WTC11 (cell line): ENCODE data around the gene ANAPC13. TPM values are rescaled to one million over a fixed set of nuclear protein-coding genes. Genes with fewer than 3 reads are reported as not detected.

Experiments used
- ATAC-seq: fragments of 200-7000 bp; cut with Tn5 transposase; 2 replicates; pipeline ENCODE4 v1.10.0; 2021; ENCODE audit warnings: mild to moderate bottlenecking, moderate library complexity
- CTCF ChIA-PET: fragments of 300-600 bp; sonication (Branson Sonifier 250); formaldehyde crosslinking; loops from one replicate; lab custom pipeline; 2021; ENCODE audit warnings: antibody characterized with exemption; lab: Charles Lee
- POLR2A ChIA-PET: fragments of 350-600 bp; sonication (Branson Sonifier 250); formaldehyde crosslinking; loops from one replicate; lab custom pipeline; 2021; ENCODE audit warnings: antibody characterized with exemption; lab: Charles Lee
- DNase-seq: peaks from one replicate; pipeline ENCODE4 v3.0.0; 2021; ENCODE audit warnings: low spot score
- H3K27ac Mint-ChIP-seq: 2 replicates; pipeline ENCODE4 v1.8.0; 2021; ENCODE audit warnings: mixed read lengths
- H3K27me3 Mint-ChIP-seq: 2 replicates; pipeline ENCODE4 v1.8.0; 2021; ENCODE audit warnings: low read depth, mild to moderate bottlenecking, moderate library complexity, mixed read lengths
- H3K36me3 Mint-ChIP-seq: 2 replicates; pipeline ENCODE4 v1.8.0; 2021; ENCODE audit warnings: mixed read lengths
- H3K4me1 Mint-ChIP-seq: 2 replicates; pipeline ENCODE4 v1.8.0; 2022; ENCODE audit warnings: mixed read lengths
- H3K4me3 Mint-ChIP-seq: 2 replicates; pipeline ENCODE4 v1.8.0; 2021; ENCODE audit warnings: mild to moderate bottlenecking, moderate library complexity, mixed read lengths
- H3K9me3 Mint-ChIP-seq: 2 replicates; pipeline ENCODE4 v1.8.0; 2021; ENCODE audit warnings: mixed read lengths
- ATF2 ChIP-seq: sonication (generic); formaldehyde crosslinking; IDR thresholded peaks from 2 replicates; pipeline ENCODE4 v1.8.1; 2022; ENCODE audit warnings: low read depth, missing genetic modification reagents, borderline replicate concordance
- CREM ChIP-seq: sonication (generic); formaldehyde crosslinking; IDR thresholded peaks from 2 replicates; pipeline ENCODE4 v1.8.1; 2022; ENCODE audit warnings: mild to moderate bottlenecking, missing genetic modification reagents, moderate library complexity
- ERG ChIP-seq: fragments of 250-450 bp; sonication (Bioruptor Pico); IDR thresholded peaks from 2 replicates; pipeline ENCODE4 v1.8.0; 2021; ENCODE audit warnings: mild to moderate bottlenecking
- FOXJ3 ChIP-seq: sonication (generic); formaldehyde crosslinking; IDR thresholded peaks from 2 replicates; pipeline ENCODE4 v1.9.0; 2021; ENCODE audit warnings: missing genetic modification reagents, mild to moderate bottlenecking, borderline replicate concordance
- FOXK1 ChIP-seq: sonication (generic); formaldehyde crosslinking; IDR thresholded peaks from 2 replicates; pipeline ENCODE4 v1.8.0; 2022; ENCODE audit warnings: mild to moderate bottlenecking, moderate library complexity, missing genetic modification reagents
- GABPB1 ChIP-seq: sonication (generic); formaldehyde crosslinking; IDR thresholded peaks from 2 replicates; pipeline ENCODE4 v1.8.1; 2023; ENCODE audit warnings: mild to moderate bottlenecking, missing genetic modification reagents
- IRF2 ChIP-seq: sonication (generic); formaldehyde crosslinking; IDR thresholded peaks from 2 replicates; pipeline ENCODE4 v1.8.0; 2022; ENCODE audit warnings: low read depth, missing genetic modification reagents, borderline replicate concordance
- MXD4 ChIP-seq: fragments of 250-450 bp; sonication (Bioruptor Pico); IDR thresholded peaks from 2 replicates; pipeline ENCODE4 v1.8.0; 2021; ENCODE audit warnings: mild to moderate bottlenecking, moderate library complexity, borderline replicate concordance
- NFE2L1 ChIP-seq: sonication (generic); formaldehyde crosslinking; IDR thresholded peaks from 2 replicates; pipeline ENCODE4 v1.8.1; 2023; ENCODE audit warnings: missing genetic modification reagents
- NFYB ChIP-seq: sonication (generic); formaldehyde crosslinking; conservative IDR thresholded peaks from 2 replicates; pipeline ENCODE4 v1.8.0; 2022; ENCODE audit warnings: low read depth, missing genetic modification reagents
- PRDM15 ChIP-seq: sonication (generic); formaldehyde crosslinking; IDR thresholded peaks from 2 replicates; pipeline ENCODE4 v1.8.0; 2022; ENCODE audit warnings: missing genetic modification reagents
- SMAD3 ChIP-seq: sonication (generic); formaldehyde crosslinking; IDR thresholded peaks from 2 replicates; pipeline ENCODE4 v1.8.0; 2022; ENCODE audit warnings: missing genetic modification reagents, mild to moderate bottlenecking, borderline replicate concordance
- SP1 ChIP-seq: sonication (generic); formaldehyde crosslinking; conservative IDR thresholded peaks from 2 replicates; pipeline ENCODE4 v1.8.1; 2022; ENCODE audit warnings: missing genetic modification reagents
- TEAD1 ChIP-seq: sonication (generic); formaldehyde crosslinking; IDR thresholded peaks from 2 replicates; pipeline ENCODE4 v1.8.0; 2022; ENCODE audit warnings: mild to moderate bottlenecking, missing genetic modification reagents
- ZNF121 ChIP-seq: sonication (generic); formaldehyde crosslinking; IDR thresholded peaks from 2 replicates; pipeline ENCODE4 v1.8.0; 2023; ENCODE audit warnings: missing genetic modification reagents
- ZNF396 ChIP-seq: fragments of 250-450 bp; sonication (Bioruptor Pico); IDR thresholded peaks from 2 replicates; pipeline ENCODE4 v1.8.0; 2021; ENCODE audit warnings: mild to moderate bottlenecking, moderate library complexity, borderline replicate concordance
- ZNF416 ChIP-seq: fragments of 250-450 bp; sonication (Bioruptor Pico); IDR thresholded peaks from 2 replicates; pipeline ENCODE4 v1.9.0; 2021; ENCODE audit warnings: mild to moderate bottlenecking, inconsistent platforms
- total RNA-seq: library from RNA; stranded (reverse); gene quantifications from 3 replicates; pipeline ENCODE4 v1.2.3, GENCODE V29; 2021
- TF ChIP-seq, protein P1 (sequence below): sonication (generic); formaldehyde crosslinking; IDR thresholded peaks from 2 replicates; pipeline ENCODE4 v1.8.0; 2022; ENCODE audit warnings: mild to moderate bottlenecking, missing genetic modification reagents
- TF ChIP-seq, protein P2 (sequence below): sonication (generic); formaldehyde crosslinking; IDR thresholded peaks from 2 replicates; pipeline ENCODE4 v1.8.1; 2022; ENCODE audit warnings: mild to moderate bottlenecking, moderate library complexity, missing genetic modification reagents

ANAPC13 gene
- total RNA-seq, 1 experiment from 2014 or later: 29.7 TPM

GRCh38 chr3:134481166-134481565 is 4.6 kb downstream of the ANAPC13 start (continued):
- TF ChIP-seq ATF2 (CRISPR knock-in tag) (no peak), ERG (CRISPR knock-in tag) (no peak), FOXK1 (CRISPR knock-in tag) (no peak), NFE2L1 (CRISPR knock-in tag) (no peak)

DNA sequence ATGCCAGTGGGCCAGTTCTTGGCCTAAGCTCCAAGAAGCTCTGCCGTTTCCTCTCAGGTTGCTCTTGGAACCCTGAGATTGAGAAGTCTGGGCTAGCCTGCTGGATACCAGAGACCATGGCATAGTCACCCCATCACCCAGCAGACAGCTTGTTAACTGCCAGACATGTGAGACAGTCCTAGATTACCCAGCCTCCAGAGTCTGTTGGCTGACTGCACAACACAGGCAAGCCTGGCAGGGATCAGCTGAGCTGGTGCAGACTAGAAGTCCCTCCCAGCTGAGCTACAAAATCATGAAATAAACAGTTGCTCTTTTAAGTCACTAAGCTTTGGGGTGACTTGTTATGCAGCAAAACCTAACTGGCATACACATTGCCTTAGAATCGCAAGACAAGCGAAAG is 5.2 kb downstream of the ANAPC13 start:
- DNase-seq (no peak), ATAC-seq (no peak)
- no peak overlapping the region for H3K4me3 Mint-ChIP-seq
- peaks cover 40% of the 10 kb centered on the region for H3K36me3 Mint-ChIP-seq
- TF ChIP-seq NFYB (CRISPR knock-in tag) (no peak), TEAD1 (no peak), CREM (CRISPR knock-in tag) (no peak), MXD4 (CRISPR knock-in tag) (no peak), SP1 (no peak), GABPB1 (no peak), ZNF396 (no peak), FOXJ3 (CRISPR knock-in tag) (no peak), ZNF416 (CRISPR knock-in tag) (no peak), ZNF121 (CRISPR knock-in tag) (no peak)
- TF ChIP-seq, protein P1, sequence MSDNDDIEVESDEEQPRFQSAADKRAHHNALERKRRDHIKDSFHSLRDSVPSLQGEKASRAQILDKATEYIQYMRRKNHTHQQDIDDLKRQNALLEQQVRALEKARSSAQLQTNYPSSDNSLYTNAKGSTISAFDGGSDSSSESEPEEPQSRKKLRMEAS (CRISPR knock-in tag): no peak
- TF ChIP-seq, protein P2, sequence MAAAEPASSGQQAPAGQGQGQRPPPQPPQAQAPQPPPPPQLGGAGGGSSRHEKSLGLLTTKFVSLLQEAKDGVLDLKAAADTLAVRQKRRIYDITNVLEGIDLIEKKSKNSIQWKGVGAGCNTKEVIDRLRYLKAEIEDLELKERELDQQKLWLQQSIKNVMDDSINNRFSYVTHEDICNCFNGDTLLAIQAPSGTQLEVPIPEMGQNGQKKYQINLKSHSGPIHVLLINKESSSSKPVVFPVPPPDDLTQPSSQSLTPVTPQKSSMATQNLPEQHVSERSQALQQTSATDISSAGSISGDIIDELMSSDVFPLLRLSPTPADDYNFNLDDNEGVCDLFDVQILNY (CRISPR knock-in tag): no peak
- ChIA-PET POLR2A (no interaction called here), CTCF (interaction anchor here (1.1 to 3.0 kb wide), 5 partner anchors 11 to 267 kb away, joined by 3 to 12 read pairs (median 3); no protein-coding TSS in a partner anchor)
- no peaks in the 10 kb centered on the region for H3K27me3 Mint-ChIP-seq
- H3K9me3 Mint-ChIP-seq: no peaks in the 10 kb centered on the region
- no peak overlapping the region for H3K27ac Mint-ChIP-seq
- peaks cover 9% of the 10 kb centered on the region for H3K4me1 Mint-ChIP-seq

- no peak for TF ChIP-seq PRDM15 (CRISPR knock-in tag)
- no peak for TF ChIP-seq IRF2 (CRISPR knock-in tag)
- no peak for TF ChIP-seq SMAD3 (CRISPR knock-in tag)
- ATAC-seq (no peak), DNase-seq (no peak)
- Mint-ChIP-seq H3K4me3 (no peak overlapping the region), H3K36me3 (peaks cover 40% of the 10 kb centered on the region), H3K27me3 (no peaks in the 10 kb centered on the region), H3K9me3 (no peaks in the 10 kb centered on the region), H3K27ac (no peak overlapping the region), H3K4me1 (0 out of 2 replicates have a peak, but pooled peaks cover 3% of the 10 kb centered on the region)
- ChIA-PET CTCF (interaction anchor here (1.2 to 3.0 kb wide), 3 partner anchors 164 to 169 kb away, joined by 3 to 12 read pairs (median 5); no protein-coding TSS in a partner anchor), POLR2A (no interaction called here)
Observed at GRCh38 chr3:134477938-134478337, 7.8 kb downstream of the ANAPC13 start.
